WTC11 (cell line): ENCODE data around the gene RAB8B. TPM values are rescaled to one million over a fixed set of nuclear protein-coding genes. Genes with fewer than 3 reads are reported as not detected.

Source experiments
- ATAC-seq: fragments of 200-7000 bp; cut with Tn5 transposase; 2 replicates; pipeline ENCODE4 v1.10.0; 2021; ENCODE audit warnings: mild to moderate bottlenecking, moderate library complexity
- CTCF ChIA-PET: fragments of 300-600 bp; sonication (Branson Sonifier 250); formaldehyde crosslinking; loops from one replicate; lab custom pipeline; 2021; ENCODE audit warnings: antibody characterized with exemption; lab: Charles Lee
- POLR2A ChIA-PET: fragments of 350-600 bp; sonication (Branson Sonifier 250); formaldehyde crosslinking; loops from one replicate; lab custom pipeline; 2021; ENCODE audit warnings: antibody characterized with exemption; lab: Charles Lee
- DNase-seq: peaks from one replicate; pipeline ENCODE4 v3.0.0; 2021; ENCODE audit warnings: low spot score
- H3K27ac Mint-ChIP-seq: 2 replicates; pipeline ENCODE4 v1.8.0; 2021; ENCODE audit warnings: mixed read lengths
- H3K27me3 Mint-ChIP-seq: 2 replicates; pipeline ENCODE4 v1.8.0; 2021; ENCODE audit warnings: low read depth, mild to moderate bottlenecking, moderate library complexity, mixed read lengths
- H3K36me3 Mint-ChIP-seq: 2 replicates; pipeline ENCODE4 v1.8.0; 2021; ENCODE audit warnings: mixed read lengths
- H3K4me1 Mint-ChIP-seq: 2 replicates; pipeline ENCODE4 v1.8.0; 2022; ENCODE audit warnings: mixed read lengths
- H3K4me3 Mint-ChIP-seq: 2 replicates; pipeline ENCODE4 v1.8.0; 2021; ENCODE audit warnings: mild to moderate bottlenecking, moderate library complexity, mixed read lengths
- H3K9me3 Mint-ChIP-seq: 2 replicates; pipeline ENCODE4 v1.8.0; 2021; ENCODE audit warnings: mixed read lengths
- CBFB ChIP-seq: sonication (generic); formaldehyde crosslinking; IDR thresholded peaks from 2 replicates; pipeline ENCODE4 v1.8.1; 2022; ENCODE audit warnings: mild to moderate bottlenecking, low read depth, missing genetic modification reagents
- CREM ChIP-seq: sonication (generic); formaldehyde crosslinking; IDR thresholded peaks from 2 replicates; pipeline ENCODE4 v1.8.1; 2022; ENCODE audit warnings: mild to moderate bottlenecking, missing genetic modification reagents, moderate library complexity
- ESRRA ChIP-seq: sonication (generic); formaldehyde crosslinking; IDR thresholded peaks from 2 replicates; pipeline ENCODE4 v1.8.1; 2022; ENCODE audit warnings: mild to moderate bottlenecking, missing genetic modification reagents, borderline replicate concordance
- MXD4 ChIP-seq: fragments of 250-450 bp; sonication (Bioruptor Pico); IDR thresholded peaks from 2 replicates; pipeline ENCODE4 v1.8.0; 2021; ENCODE audit warnings: mild to moderate bottlenecking, moderate library complexity, borderline replicate concordance
- NFE2L1 ChIP-seq: sonication (generic); formaldehyde crosslinking; IDR thresholded peaks from 2 replicates; pipeline ENCODE4 v1.8.1; 2023; ENCODE audit warnings: missing genetic modification reagents
- OVOL2 ChIP-seq: fragments of 250-450 bp; sonication (Bioruptor Pico); IDR thresholded peaks from 2 replicates; pipeline ENCODE4 v1.9.0; 2021; ENCODE audit warnings: mild to moderate bottlenecking, borderline replicate concordance
- SMAD3 ChIP-seq: sonication (generic); formaldehyde crosslinking; IDR thresholded peaks from 2 replicates; pipeline ENCODE4 v1.8.0; 2022; ENCODE audit warnings: missing genetic modification reagents, mild to moderate bottlenecking, borderline replicate concordance
- TCF7 ChIP-seq: sonication (generic); formaldehyde crosslinking; IDR thresholded peaks from 2 replicates; pipeline ENCODE4 v1.8.0; 2022; ENCODE audit warnings: mild to moderate bottlenecking, low read depth, missing genetic modification reagents, moderate library complexity
- ZNF317 ChIP-seq: sonication (generic); formaldehyde crosslinking; IDR thresholded peaks from 2 replicates; pipeline ENCODE4 v1.8.1; 2023; ENCODE audit warnings: low read depth, mild to moderate bottlenecking, moderate library complexity, missing genetic modification reagents, borderline replicate concordance
- ZNF396 ChIP-seq: fragments of 250-450 bp; sonication (Bioruptor Pico); IDR thresholded peaks from 2 replicates; pipeline ENCODE4 v1.8.0; 2021; ENCODE audit warnings: mild to moderate bottlenecking, moderate library complexity, borderline replicate concordance
- ZNF423 ChIP-seq: fragments of 250-450 bp; sonication (Bioruptor Pico); IDR thresholded peaks from 2 replicates; pipeline ENCODE4 v2.1.2; 2022; ENCODE audit warnings: mild to moderate bottlenecking, moderate library complexity
- total RNA-seq: library from RNA; stranded (reverse); gene quantifications from 3 replicates; pipeline ENCODE4 v1.2.3, GENCODE V29; 2021
- TF ChIP-seq, protein P1 (sequence below): sonication (generic); formaldehyde crosslinking; conservative IDR thresholded peaks from 2 replicates; pipeline ENCODE4 v1.8.1; 2023; ENCODE audit warnings: mild to moderate bottlenecking, low read depth, missing genetic modification reagents, moderate library complexity
- TF ChIP-seq, protein P2 (sequence below): sonication (generic); formaldehyde crosslinking; IDR thresholded peaks from 2 replicates; pipeline ENCODE4 v1.8.1; 2023; ENCODE audit warnings: mild to moderate bottlenecking, missing genetic modification reagents, borderline replicate concordance
- TF ChIP-seq, protein P3 (sequence below): sonication (generic); formaldehyde crosslinking; IDR thresholded peaks from 2 replicates; pipeline ENCODE4 v1.8.0; 2023; ENCODE audit warnings: missing genetic modification reagents
- TF ChIP-seq, protein P4 (sequence below): fragments of 250-450 bp; sonication (Bioruptor Pico); IDR thresholded peaks from 2 replicates; pipeline ENCODE4 v2.1.2; 2022; ENCODE audit warnings: mild to moderate bottlenecking, moderate library complexity
- TF ChIP-seq, protein P5 (sequence below): sonication (generic); formaldehyde crosslinking; IDR thresholded peaks from 2 replicates; pipeline ENCODE4 v1.8.1; 2023; ENCODE audit warnings: mild to moderate bottlenecking, missing genetic modification reagents
- TF ChIP-seq, protein P6 (sequence below): sonication (generic); formaldehyde crosslinking; IDR thresholded peaks from 2 replicates; pipeline ENCODE4 v1.8.1; 2022; ENCODE audit warnings: mild to moderate bottlenecking, moderate library complexity, missing genetic modification reagents

The RAB8B gene
- total RNA-seq, 1 experiment from 2014 or later: 32.5 TPM

DNA sequence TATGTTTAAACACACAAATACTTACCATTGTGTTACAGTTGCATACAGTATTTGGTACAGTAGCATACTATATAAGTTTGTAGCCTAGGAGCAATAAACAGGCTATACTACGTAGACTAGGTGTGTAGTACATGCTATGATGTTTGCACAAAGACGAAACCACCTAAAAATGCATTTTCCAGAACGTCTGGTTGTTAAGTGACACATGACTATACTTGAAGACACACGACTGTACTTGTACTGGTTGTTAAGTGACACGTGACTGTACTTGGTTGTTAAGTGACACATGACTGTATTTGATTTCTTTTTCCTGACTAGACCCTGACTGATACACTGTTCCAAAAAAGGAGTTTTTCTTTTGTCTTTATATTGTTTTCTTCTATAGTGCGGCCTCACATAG is 34.1 kb downstream of the RAB8B start:
- Mint-ChIP-seq H3K4me3 (no peak overlapping the region), H3K4me1 (peaks cover 12% of the 10 kb centered on the region), H3K9me3 (no peaks in the 10 kb centered on the region), H3K36me3 (no peaks in the 10 kb centered on the region), H3K27me3 (no peaks in the 10 kb centered on the region), H3K27ac (no peak overlapping the region)
- ATAC-seq (no peak), DNase-seq (no peak)
- TF ChIP-seq CBFB: no peak
- no peak for TF ChIP-seq ZNF423 (CRISPR knock-in tag)
- TF ChIP-seq CREM (CRISPR knock-in tag): no peak
- POLR2A ChIA-PET: no interaction called here
- CTCF ChIA-PET: no interaction called here

DNA sequence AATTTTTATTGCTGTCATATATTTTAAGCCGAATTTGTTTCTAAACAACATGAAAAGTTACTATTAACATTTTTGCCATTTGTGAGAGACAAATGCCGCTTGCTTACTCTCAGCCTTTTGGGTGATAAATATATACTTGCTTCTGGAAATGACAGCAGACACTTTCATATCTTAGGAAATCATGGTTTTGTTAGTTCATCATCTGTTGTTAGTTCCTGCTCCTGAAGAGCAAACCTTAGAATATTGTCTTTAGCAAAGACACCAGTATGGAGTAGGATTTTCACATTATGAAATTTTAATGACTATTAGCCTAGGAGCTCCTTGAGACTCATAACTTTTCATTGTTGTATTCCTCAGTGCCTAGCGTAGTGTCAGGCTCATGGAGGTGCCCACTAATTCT is 36.0 kb downstream of the RAB8B start:
- Mint-ChIP-seq H3K27ac (no peak overlapping the region), H3K9me3 (no peaks in the 10 kb centered on the region), H3K36me3 (no peaks in the 10 kb centered on the region), H3K4me3 (no peak overlapping the region), H3K27me3 (no peaks in the 10 kb centered on the region), H3K4me1 (peaks cover 12% of the 10 kb centered on the region)
- TF ChIP-seq NFE2L1: no peak
- no peak for TF ChIP-seq ESRRA (CRISPR knock-in tag)
- TF ChIP-seq, protein P1, sequence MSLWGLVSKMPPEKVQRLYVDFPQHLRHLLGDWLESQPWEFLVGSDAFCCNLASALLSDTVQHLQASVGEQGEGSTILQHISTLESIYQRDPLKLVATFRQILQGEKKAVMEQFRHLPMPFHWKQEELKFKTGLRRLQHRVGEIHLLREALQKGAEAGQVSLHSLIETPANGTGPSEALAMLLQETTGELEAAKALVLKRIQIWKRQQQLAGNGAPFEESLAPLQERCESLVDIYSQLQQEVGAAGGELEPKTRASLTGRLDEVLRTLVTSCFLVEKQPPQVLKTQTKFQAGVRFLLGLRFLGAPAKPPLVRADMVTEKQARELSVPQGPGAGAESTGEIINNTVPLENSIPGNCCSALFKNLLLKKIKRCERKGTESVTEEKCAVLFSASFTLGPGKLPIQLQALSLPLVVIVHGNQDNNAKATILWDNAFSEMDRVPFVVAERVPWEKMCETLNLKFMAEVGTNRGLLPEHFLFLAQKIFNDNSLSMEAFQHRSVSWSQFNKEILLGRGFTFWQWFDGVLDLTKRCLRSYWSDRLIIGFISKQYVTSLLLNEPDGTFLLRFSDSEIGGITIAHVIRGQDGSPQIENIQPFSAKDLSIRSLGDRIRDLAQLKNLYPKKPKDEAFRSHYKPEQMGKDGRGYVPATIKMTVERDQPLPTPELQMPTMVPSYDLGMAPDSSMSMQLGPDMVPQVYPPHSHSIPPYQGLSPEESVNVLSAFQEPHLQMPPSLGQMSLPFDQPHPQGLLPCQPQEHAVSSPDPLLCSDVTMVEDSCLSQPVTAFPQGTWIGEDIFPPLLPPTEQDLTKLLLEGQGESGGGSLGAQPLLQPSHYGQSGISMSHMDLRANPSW (CRISPR knock-in tag): no peak
- no peak for TF ChIP-seq CBFB
- TF ChIP-seq, protein P2, sequence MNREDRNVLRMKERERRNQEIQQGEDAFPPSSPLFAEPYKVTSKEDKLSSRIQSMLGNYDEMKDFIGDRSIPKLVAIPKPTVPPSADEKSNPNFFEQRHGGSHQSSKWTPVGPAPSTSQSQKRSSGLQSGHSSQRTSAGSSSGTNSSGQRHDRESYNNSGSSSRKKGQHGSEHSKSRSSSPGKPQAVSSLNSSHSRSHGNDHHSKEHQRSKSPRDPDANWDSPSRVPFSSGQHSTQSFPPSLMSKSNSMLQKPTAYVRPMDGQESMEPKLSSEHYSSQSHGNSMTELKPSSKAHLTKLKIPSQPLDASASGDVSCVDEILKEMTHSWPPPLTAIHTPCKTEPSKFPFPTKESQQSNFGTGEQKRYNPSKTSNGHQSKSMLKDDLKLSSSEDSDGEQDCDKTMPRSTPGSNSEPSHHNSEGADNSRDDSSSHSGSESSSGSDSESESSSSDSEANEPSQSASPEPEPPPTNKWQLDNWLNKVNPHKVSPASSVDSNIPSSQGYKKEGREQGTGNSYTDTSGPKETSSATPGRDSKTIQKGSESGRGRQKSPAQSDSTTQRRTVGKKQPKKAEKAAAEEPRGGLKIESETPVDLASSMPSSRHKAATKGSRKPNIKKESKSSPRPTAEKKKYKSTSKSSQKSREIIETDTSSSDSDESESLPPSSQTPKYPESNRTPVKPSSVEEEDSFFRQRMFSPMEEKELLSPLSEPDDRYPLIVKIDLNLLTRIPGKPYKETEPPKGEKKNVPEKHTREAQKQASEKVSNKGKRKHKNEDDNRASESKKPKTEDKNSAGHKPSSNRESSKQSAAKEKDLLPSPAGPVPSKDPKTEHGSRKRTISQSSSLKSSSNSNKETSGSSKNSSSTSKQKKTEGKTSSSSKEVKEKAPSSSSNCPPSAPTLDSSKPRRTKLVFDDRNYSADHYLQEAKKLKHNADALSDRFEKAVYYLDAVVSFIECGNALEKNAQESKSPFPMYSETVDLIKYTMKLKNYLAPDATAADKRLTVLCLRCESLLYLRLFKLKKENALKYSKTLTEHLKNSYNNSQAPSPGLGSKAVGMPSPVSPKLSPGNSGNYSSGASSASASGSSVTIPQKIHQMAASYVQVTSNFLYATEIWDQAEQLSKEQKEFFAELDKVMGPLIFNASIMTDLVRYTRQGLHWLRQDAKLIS (CRISPR knock-in tag): no peak
- TF ChIP-seq, protein P3, sequence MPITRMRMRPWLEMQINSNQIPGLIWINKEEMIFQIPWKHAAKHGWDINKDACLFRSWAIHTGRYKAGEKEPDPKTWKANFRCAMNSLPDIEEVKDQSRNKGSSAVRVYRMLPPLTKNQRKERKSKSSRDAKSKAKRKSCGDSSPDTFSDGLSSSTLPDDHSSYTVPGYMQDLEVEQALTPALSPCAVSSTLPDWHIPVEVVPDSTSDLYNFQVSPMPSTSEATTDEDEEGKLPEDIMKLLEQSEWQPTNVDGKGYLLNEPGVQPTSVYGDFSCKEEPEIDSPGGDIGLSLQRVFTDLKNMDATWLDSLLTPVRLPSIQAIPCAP (CRISPR knock-in tag): no peak
- TF ChIP-seq, protein P4, sequence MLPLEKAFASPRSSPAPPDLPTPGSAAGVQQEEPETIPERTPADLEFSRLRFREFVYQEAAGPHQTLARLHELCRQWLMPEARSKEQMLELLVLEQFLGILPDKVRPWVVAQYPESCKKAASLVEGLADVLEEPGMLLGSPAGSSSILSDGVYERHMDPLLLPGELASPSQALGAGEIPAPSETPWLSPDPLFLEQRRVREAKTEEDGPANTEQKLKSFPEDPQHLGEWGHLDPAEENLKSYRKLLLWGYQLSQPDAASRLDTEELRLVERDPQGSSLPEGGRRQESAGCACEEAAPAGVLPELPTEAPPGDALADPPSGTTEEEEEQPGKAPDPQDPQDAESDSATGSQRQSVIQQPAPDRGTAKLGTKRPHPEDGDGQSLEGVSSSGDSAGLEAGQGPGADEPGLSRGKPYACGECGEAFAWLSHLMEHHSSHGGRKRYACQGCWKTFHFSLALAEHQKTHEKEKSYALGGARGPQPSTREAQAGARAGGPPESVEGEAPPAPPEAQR: no peak
- TF ChIP-seq, protein P5, sequence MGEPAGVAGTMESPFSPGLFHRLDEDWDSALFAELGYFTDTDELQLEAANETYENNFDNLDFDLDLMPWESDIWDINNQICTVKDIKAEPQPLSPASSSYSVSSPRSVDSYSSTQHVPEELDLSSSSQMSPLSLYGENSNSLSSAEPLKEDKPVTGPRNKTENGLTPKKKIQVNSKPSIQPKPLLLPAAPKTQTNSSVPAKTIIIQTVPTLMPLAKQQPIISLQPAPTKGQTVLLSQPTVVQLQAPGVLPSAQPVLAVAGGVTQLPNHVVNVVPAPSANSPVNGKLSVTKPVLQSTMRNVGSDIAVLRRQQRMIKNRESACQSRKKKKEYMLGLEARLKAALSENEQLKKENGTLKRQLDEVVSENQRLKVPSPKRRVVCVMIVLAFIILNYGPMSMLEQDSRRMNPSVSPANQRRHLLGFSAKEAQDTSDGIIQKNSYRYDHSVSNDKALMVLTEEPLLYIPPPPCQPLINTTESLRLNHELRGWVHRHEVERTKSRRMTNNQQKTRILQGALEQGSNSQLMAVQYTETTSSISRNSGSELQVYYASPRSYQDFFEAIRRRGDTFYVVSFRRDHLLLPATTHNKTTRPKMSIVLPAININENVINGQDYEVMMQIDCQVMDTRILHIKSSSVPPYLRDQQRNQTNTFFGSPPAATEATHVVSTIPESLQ (CRISPR knock-in tag): no peak
- POLR2A ChIA-PET: no interaction called here
- ATAC-seq (no peak), DNase-seq (no peak)
- CTCF ChIA-PET: no interaction called here

DNA sequence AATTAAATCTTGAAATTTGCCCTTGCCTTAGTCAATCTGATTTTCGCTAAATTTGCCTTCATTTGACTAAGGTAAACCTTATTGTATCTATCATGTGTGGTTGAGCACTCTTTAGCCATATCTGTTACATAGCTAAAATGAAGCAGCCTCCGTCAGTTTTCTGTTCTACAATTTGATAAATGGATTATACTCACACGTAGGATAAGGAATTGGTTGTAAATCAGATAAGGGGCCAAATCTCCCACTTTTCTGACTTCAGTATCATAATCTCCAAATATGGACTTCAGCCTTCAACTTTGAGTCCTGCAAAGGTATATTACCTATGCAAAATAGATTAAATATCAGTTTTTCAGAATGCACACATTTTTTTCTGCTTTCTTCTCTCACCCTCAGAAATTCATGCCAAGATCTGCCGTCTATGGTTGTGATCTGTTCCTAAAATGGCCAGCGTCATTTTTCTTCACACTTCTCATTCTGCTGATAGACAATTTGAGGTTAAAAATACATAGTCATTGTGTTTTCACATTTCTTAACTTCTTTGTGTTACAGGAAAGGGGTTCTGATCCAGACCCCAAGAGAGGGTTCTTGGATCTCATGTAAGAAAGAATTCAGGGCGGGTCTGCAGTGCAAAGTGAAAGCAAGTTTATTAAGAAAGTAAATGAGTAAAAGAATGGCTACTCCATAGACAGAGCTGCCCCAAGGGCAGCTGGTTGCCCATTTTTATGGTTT is 36.9 kb downstream of the RAB8B start:
- H3K27me3 Mint-ChIP-seq: no peaks in the 10 kb centered on the region
- TF ChIP-seq MXD4 (no peak), ZNF317 (CRISPR knock-in tag) (no peak), ZNF396 (CRISPR knock-in tag) (no peak), OVOL2 (CRISPR knock-in tag) (no peak), SMAD3 (no peak), TCF7 (CRISPR knock-in tag) (no peak)
- TF ChIP-seq, protein P4: no peak
- TF ChIP-seq, protein P6, sequence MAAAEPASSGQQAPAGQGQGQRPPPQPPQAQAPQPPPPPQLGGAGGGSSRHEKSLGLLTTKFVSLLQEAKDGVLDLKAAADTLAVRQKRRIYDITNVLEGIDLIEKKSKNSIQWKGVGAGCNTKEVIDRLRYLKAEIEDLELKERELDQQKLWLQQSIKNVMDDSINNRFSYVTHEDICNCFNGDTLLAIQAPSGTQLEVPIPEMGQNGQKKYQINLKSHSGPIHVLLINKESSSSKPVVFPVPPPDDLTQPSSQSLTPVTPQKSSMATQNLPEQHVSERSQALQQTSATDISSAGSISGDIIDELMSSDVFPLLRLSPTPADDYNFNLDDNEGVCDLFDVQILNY (CRISPR knock-in tag): no peak

More for the DNA sequence above, 36.9 kb downstream of the RAB8B start:
- no peaks in the 10 kb centered on the region for H3K9me3 Mint-ChIP-seq
- no peaks in the 10 kb centered on the region for H3K36me3 Mint-ChIP-seq
- CTCF ChIA-PET: no interaction called here
- H3K27ac Mint-ChIP-seq: no peak overlapping the region; the same call in 1 of the 2 replicates
- no peak for ATAC-seq
- H3K4me1 Mint-ChIP-seq: peaks cover 12% of the 10 kb centered on the region
- POLR2A ChIA-PET: no interaction called here
- no peak overlapping the region for H3K4me3 Mint-ChIP-seq
- DNase-seq: no peak
